Right forelimb (tissue), 1 donor: ENCODE measurements around the gene APOL5.
"Not testable (repeated sequence)": the region's sequence is repeated elsewhere in the genome, so short reads cannot be mapped to it uniquely, and the experiment has no call there.

Experiments
- DNase-seq: peaks from one replicate; pipeline ENCODE4 v3.0.0-alpha.2; 2018

The APOL5 gene, protein sequence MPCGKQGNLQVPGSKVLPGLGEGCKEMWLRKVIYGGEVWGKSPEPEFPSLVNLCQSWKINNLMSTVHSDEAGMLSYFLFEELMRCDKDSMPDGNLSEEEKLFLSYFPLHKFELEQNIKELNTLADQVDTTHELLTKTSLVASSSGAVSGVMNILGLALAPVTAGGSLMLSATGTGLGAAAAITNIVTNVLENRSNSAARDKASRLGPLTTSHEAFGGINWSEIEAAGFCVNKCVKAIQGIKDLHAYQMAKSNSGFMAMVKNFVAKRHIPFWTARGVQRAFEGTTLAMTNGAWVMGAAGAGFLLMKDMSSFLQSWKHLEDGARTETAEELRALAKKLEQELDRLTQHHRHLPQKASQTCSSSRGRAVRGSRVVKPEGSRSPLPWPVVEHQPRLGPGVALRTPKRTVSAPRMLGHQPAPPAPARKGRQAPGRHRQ

GRCh38 chr22:35717572-35717971, at the start of gene APOL5:
Gene APOL5, plus strand, starts transcription at chr22:35717872. Its CDS starts 0 bp downstream, at chr22:35717872.
- no peak for DNase-seq

DNA sequence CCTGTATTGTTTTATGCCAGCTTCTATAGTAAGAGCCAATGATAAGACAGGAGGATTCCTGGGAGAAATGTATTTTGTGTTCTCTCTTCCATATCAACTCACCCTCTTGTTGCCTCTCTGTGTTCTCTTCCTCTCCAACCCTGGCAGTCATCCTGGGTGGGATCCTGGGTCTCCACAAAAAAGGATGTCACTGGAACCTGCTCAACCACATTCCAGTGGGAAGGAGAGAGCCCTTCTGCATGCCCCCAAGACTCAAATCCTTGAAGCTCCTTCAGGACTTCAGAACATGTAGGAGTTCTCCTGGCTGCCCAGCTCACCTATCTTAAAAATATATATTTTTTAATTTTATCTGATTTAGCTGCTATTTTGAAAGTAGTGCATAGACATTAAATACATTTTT, 43.3 kb upstream of the APOL5 start:
- DNase-seq, result no peak

DNA sequence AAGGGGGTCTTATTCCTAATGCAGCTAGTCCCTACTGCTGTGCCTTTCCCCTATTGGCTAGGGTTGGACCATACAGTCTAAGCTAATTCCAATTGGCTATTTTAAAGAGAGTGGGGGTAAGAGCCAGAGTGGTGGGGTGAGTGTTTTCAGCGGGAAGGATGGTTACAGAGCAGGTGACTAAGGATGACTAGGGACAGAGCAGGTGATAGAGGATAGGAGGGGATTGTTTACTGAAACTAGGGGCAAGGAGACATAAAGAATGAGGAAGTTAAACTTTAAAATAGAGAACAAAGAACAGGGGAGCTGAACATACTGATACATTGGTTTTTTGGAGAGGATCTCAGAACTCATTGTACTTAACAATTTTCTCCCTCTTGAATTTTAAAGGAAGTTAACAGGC, 41.6 kb upstream of the APOL5 start:
- not testable (repeated sequence) for DNase-seq

DNA sequence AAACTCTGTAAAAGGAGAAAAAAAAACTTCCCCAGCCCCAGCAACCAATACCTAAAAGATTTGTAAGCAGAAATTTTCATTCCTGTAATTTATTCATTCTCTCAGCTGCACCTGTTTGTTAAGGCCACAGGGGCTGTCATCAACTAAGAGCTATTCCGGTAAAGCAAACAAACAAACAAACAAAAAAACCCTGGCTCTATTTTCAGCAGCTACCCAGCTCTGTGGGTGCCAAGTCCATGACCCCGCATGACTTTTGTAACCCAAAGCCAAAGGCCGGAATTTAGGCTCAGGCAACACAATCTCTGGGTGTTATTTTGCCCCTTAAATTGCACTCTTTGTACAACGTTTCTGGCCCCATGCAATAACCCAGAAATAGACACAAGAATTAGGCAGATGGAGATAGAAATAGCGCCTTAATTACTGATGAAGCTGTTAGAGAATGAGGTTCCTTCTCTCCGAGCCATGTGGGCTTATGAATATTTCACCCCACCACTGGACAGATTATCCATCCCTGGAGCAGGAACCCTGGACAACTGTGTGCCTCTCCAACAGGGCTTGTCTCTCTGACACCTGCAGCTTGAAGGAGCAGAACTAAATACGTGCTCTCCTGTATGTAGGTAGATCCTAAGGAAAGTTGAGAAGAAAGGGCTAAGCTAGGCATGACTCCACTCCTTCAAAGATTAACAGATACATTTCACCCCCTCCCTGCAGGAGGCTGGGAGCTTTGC, 40.0 kb upstream of the APOL5 start:
- no peak for DNase-seq

GRCh38 chr22:35678836-35679235, 38.8 kb upstream of the APOL5 start:
- no peak for DNase-seq

DNA sequence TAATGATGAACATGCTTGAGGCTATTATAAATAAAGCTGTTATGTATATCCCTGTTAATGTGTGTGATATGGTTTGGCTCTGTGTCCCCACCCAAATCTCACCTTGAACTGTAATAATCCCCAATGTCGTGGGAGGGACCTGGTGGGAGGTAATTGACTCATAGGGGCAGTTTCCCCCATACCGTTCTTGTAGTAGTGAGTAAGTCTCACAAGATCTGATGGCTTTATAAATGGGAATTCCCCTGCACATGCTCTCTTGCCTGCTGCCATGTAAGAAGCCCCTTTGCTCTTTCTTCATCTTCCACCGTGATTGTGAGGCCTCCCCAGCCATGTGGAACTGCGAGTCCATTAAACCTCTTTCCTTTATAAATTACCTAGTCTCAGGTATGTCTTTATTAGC, 38.2 kb upstream of the APOL5 start:
- not testable (repeated sequence) for DNase-seq

GRCh38 chr22:35681454-35682052, 36.1 kb upstream of the APOL5 start:
- DNase-seq, result no peak

DNA sequence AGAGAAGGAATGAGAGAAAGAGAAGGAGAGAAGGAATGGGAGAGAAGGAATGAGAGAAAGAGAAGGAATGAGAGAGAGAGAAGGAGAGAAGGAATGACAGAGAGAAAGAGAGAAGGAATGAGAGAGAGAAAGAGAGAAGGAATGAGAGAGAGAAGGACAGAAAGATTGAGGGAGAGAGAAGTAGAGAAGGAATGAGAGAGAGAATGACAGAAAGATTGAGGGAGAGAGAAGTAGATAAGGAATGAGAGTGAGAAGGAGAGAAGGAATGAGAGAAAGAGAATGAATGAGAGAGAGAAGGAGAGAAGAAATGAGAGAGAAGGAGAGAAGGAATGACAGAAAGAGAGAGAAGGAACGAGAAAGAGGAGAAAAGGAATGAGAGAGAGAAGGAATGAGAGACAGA, 34.1 kb upstream of the APOL5 start:
- DNase-seq, result no peak

- DNase-seq, result no peak
These were observed 33.4 kb upstream of the APOL5 start for GRCh38 chr22:35684270-35684700.

- DNase-seq, result no peak
These were observed 32.9 kb upstream of the APOL5 start for GRCh38 chr22:35684732-35685131.

- no peak for DNase-seq
These were observed 31.9 kb upstream of the APOL5 start for GRCh38 chr22:35685731-35686130.

GRCh38 chr22:35686298-35686697, 31.4 kb upstream of the APOL5 start:
- DNase-seq, result no peak

- DNase-seq, result no peak
These were observed 30.2 kb upstream of the APOL5 start for GRCh38 chr22:35687461-35687860.

GRCh38 chr22:35688913-35689675, 28.6 kb upstream of the APOL5 start:
- no peak for DNase-seq

- no peak for DNase-seq
These were observed 27.7 kb upstream of the APOL5 start for GRCh38 chr22:35690001-35690400.

GRCh38 chr22:35695202-35695601, 22.5 kb upstream of the APOL5 start:
- no peak for DNase-seq

DNA sequence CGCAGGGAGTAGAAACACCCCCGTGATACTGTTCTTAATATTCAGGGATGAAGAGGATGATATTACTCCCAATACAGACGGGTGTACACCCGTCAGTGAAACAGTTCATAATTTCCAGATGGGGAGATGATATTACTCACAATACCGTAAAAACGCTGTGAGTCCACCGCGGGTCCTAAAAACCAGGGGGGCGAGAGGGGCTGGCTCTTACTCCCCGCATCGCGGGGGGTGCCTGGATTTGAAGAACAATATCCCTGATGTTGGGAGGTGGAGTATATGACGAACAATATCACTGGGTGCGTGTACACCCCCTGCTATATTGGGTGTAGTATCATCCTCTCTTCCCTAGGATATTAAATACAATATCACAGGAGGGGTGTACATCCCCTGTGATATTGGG, 20.5 kb upstream of the APOL5 start:
- no peak for DNase-seq

DNA sequence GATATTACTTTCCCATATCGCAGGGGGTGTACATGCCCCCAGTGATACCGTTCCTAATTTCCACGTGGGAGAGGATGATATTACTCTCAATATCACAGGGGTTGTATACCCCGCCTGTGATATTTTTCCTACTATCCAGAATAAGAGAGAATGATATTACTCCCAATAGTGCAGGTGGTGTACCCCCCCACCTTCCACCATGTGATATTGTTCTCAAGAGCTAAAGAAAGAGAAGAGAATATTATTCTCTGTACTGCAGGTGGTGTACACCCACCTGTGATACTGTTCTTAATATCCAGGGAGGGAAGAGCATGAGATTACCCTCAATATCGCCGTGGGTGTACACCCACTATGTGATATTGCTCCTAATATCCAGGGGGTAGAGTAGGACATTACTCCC, 17.8 kb upstream of the APOL5 start:
- DNase-seq, result not testable (repeated sequence)

DNA sequence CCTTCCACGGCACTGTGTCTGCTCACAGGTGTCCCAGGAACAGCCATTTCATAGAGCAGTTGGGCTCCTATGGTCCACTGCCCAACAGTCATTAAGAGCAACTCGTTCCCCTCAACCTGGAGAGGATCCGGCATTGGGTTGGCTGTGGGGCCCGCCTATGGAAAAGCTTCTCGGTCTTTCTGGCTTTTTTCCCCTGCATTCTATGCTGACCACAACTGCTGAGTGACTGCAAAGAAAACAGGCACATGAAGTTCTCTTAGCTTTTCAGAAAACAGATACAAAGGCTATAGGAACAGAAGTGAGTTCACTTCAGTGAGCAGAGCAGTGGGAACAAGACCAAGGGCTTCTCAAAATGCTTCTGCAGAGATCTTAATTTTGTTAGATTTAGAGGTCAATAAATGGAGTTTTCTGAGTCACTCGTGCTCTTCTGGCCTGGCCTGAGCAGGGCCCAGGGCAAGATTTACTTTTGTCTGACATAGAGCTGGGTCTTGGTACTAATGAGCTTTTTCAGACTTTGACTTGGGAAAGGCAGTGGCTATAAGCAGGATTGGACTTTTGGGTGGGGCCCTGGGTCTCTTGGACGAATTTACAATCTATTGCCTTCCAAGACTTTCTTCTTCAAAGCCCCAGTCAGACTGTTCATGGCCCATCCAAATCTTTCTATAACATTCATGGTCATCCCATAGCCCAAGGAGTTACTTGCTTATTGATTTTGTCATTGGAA, 13.6 kb upstream of the APOL5 start:
- DNase-seq, result no peak

DNA sequence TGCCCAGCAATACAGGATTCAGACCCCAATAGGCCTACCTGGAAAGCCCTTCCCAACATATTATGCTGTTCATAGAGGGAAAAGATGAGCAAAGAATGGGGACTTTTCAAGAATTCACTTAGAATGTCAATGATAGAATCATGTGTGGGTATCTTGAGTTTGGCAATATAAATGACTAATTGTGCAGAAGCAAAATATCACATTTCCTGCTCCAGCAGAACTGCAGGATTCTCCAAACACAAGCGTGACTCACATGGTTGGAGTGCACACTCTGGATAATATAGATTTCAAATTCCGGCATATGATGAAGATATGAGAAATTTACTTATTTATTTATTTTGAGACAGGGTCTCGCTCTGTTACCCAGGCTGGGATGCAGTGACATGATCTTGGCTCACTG, 12.5 kb upstream of the APOL5 start:
- no peak for DNase-seq

DNA sequence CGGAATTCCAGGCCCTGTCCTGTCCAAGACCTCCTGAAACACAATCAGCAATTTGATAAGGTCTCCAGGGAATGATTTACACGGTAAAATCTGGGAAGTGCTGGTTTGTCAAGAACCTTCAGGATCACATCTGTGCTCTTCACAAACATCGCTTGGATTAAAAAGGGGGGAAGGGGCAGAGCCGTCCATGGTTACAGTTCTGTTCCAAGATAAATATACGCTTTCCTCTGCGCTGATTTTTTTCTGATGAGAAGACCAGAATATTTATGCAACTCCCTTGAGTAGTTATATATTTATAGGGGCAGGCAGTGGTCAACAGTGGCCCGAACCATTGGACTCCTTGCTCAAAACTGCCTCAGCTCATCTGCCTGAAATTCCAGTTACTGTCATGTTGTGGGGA, 9.2 kb upstream of the APOL5 start:
- DNase-seq, result no peak

DNA sequence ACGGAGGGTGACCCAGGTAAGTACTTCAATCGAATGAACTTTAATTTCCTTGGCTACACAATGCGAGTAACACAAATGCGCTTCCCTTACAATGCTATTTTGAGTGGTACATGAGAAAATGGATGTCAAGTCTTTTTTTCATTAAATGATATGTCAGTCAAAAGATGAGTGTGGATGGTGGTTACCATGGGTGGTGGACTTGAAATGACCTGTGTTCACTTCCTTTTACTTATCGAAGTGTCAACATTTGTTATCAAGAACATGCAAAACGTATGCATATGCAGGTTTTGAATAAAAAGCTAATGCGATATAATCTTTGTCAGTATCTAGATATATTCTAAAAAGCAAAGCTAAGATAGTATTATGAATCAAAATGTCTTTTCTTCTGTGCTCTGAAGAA, 8.8 kb upstream of the APOL5 start:
- DNase-seq, result no peak
